ENCODE measurements around the gene CAMKK2. TPM values are rescaled to one million over a fixed set of nuclear protein-coding genes. Genes with fewer than 3 reads are reported as not detected.

The CAMKK2 gene
- total and polyA plus RNA-seq, 9 of the 15 experiments (the other 6 are each of a cell fraction or from before 2014, with no cell fraction given): 4.3 to 32.0 (median 18.2) TPM

- intact Hi-C loops (cut with micrococcal nuclease) (no loop called here), in situ Hi-C loops (cut with MboI) (no loop called here)
- no peak for FAIRE-seq
- no peak for DNase-seq (ENCODE audit: extremely low read depth in 1 of 4, low spot score in 3 of 4)
- no TSS peak for BruUV-seq (replicated peaks)
- Histone ChIP-seq H3K27ac (ENCODE audit: extremely low read depth, low read depth, low read length) (no peak overlapping the region), H3K4me2 (ENCODE audit: insufficient read depth, low read length) (no peak overlapping the region), H2AFZ (ENCODE audit: low read depth, low read length) (no peak overlapping the region), H4K20me1 (replicated peaks; ENCODE audit: control insufficient read depth, insufficient read depth, low read length) (no peaks in the 10 kb centered on the region; the same call in 1 of the 2 replicates), H3K9me1 (ENCODE audit: control insufficient read depth, insufficient read depth, low read length) (no peaks in the 10 kb centered on the region), H3K27me3 (ENCODE audit: control insufficient read depth in 2 of 2, insufficient read depth in 2 of 2, low read length in 2 of 2) (no peaks in the 10 kb centered on the region), H3K4me1 (replicated peaks in 1 of 2; ENCODE audit: control insufficient read depth in 2 of 2, insufficient read depth in 2 of 2, low read length in 2 of 2) (no peaks in the 10 kb centered on the region; a peak in 1 of 5 replicates), H3K9me3 (replicated peaks; ENCODE audit: control insufficient read depth, insufficient read depth, low read depth, low read length) (no peaks in the 10 kb centered on the region), H3K36me3 (ENCODE audit: control insufficient read depth, insufficient read depth, low read length) (peaks cover 95% of the 10 kb centered on the region), H3K4me3 (no peak overlapping the region), H3K79me2 (ENCODE audit: control insufficient read depth, insufficient read depth, low read length) (peaks cover 50% of the 10 kb centered on the region), H3K9ac (ENCODE audit: insufficient read depth in 1 of 2, low read depth in 2 of 2, low read length in 2 of 2) (no peak overlapping the region)
- ChIA-PET POLR2A (interaction anchor here (0.6 to 1.2 kb wide), 3 partner anchors 10 to 47 kb away, joined by 3 to 5 read pairs (median 3); no protein-coding TSS in a partner anchor), CTCF (ENCODE audit: low intra/inter-chr PET ratio) (no interaction called here)
- TF ChIP-seq HOXB6 (CRISPR knock-in tag; IDR thresholded peaks at IDR 0.05; ENCODE audit: borderline replicate concordance): no peak
- TF ChIP-seq ZNF707 (CRISPR knock-in tag; conservative IDR thresholded peaks at IDR 0.05): no peak
- TF ChIP-seq ELF2 (CRISPR knock-in tag; IDR thresholded peaks at IDR 0.05): no peak
- no peak for TF ChIP-seq THRA (IDR thresholded peaks at IDR 0.05)
- no peak for ATAC-seq
- 87% methylated on average over 3 of the region's 3 CpGs for WGBS (ENCODE audit: insufficient coverage, low coverage, missing lambda C conversion rate)
These were observed 48.0 kb upstream of the CAMKK2 start for GRCh38 chr12:121344506-121344905.

- Histone ChIP-seq H3K9me3 (replicated peaks; ENCODE audit: control insufficient read depth, insufficient read depth, low read depth, low read length) (no peaks in the 10 kb centered on the region), H3K79me2 (ENCODE audit: control insufficient read depth, insufficient read depth, low read length) (peaks cover 6% of the 10 kb centered on the region; the same call in 1 of the 3 replicates), H4K20me1 (replicated peaks; ENCODE audit: control insufficient read depth, insufficient read depth, low read length) (no peaks in the 10 kb centered on the region; the same call in 1 of the 2 replicates), H3K4me3 (no peak overlapping the region), H3K27ac (ENCODE audit: extremely low read depth, low read depth, low read length) (no peak overlapping the region), H3K9ac (ENCODE audit: insufficient read depth in 1 of 2, low read depth in 2 of 2, low read length in 2 of 2) (no peak overlapping the region), H3K27me3 (ENCODE audit: control insufficient read depth in 2 of 2, insufficient read depth in 2 of 2, low read length in 2 of 2) (no peaks in the 10 kb centered on the region), H2AFZ (ENCODE audit: low read depth, low read length) (no peak overlapping the region), H3K36me3 (ENCODE audit: control insufficient read depth, insufficient read depth, low read length) (peaks cover 91% of the 10 kb centered on the region), H3K4me2 (ENCODE audit: insufficient read depth, low read length) (no peak overlapping the region), H3K4me1 (replicated peaks in 1 of 2; ENCODE audit: control insufficient read depth in 2 of 2, insufficient read depth in 2 of 2, low read length in 2 of 2) (no peaks in the 10 kb centered on the region), H3K9me1 (ENCODE audit: control insufficient read depth, insufficient read depth, low read length) (no peaks in the 10 kb centered on the region)
- no TSS peak for BruUV-seq (replicated peaks)
- WGBS (ENCODE audit: insufficient coverage, low coverage, missing lambda C conversion rate): 95% methylated on average over 4 of the region's 4 CpGs
- intact Hi-C loops (cut with micrococcal nuclease): no loop called here
- POLR2A ChIA-PET: interaction anchor here (0.6 to 2.4 kb wide), 12 partner anchors 9 to 171 kb away, joined by 3 to 11 read pairs (median 4); partner anchors contain the start of gene RNF34
- ATAC-seq (peak; percentile 23), FAIRE-seq (no peak), DNase-seq (ENCODE audit: extremely low read depth in 1 of 4, low spot score in 3 of 4) (no peak)
- in situ Hi-C loops (cut with MboI): no loop called here
- CTCF ChIA-PET (ENCODE audit: low intra/inter-chr PET ratio): no interaction called here
- TF ChIP-seq NFE2L1 (tag; IDR thresholded peaks at IDR 0.05; ENCODE audit: borderline replicate concordance, low read depth) (no peak), NR0B1 (IDR thresholded peaks at IDR 0.05; ENCODE audit: partially characterized antibody) (no peak), ZFPM2 (CRISPR knock-in tag; IDR thresholded peaks at IDR 0.05) (no peak)
These were observed 40.9 kb upstream of the CAMKK2 start for GRCh38 chr12:121337416-121337815.

All from K562 (cell line).